Measurements from ENCODE around the gene TMEM41B. TPM values are rescaled to one million over a fixed set of nuclear protein-coding genes. Genes with fewer than 3 reads are reported as not detected.
"Not testable (repeated sequence)": the region's sequence is repeated elsewhere in the genome, so short reads cannot be mapped to it uniquely, and the experiment has no call there.

TMEM41B gene, protein sequence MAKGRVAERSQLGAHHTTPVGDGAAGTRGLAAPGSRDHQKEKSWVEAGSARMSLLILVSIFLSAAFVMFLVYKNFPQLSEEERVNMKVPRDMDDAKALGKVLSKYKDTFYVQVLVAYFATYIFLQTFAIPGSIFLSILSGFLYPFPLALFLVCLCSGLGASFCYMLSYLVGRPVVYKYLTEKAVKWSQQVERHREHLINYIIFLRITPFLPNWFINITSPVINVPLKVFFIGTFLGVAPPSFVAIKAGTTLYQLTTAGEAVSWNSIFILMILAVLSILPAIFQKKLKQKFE
- total RNA-seq, result 10 to 100 TPM; 33.2 to 57.9 (median 54.0) TPM
- long read RNA-seq, donor 1, transcript TMEM41B-204 (7 exons, 3,968 nt), result major isoform, 10 of 11 reads
- long read RNA-seq, donor 1, partial matches to known transcripts, result 0 of 11 reads
- long read RNA-seq, donor 1, other reads (novel, unspliced or antisense), result 1 of 11 reads
- long read RNA-seq, donor 2, partial matches to known transcripts, result 0 of 10 reads
- long read RNA-seq, donor 2, other reads (novel, unspliced or antisense), result 9 of 10 reads

DNA sequence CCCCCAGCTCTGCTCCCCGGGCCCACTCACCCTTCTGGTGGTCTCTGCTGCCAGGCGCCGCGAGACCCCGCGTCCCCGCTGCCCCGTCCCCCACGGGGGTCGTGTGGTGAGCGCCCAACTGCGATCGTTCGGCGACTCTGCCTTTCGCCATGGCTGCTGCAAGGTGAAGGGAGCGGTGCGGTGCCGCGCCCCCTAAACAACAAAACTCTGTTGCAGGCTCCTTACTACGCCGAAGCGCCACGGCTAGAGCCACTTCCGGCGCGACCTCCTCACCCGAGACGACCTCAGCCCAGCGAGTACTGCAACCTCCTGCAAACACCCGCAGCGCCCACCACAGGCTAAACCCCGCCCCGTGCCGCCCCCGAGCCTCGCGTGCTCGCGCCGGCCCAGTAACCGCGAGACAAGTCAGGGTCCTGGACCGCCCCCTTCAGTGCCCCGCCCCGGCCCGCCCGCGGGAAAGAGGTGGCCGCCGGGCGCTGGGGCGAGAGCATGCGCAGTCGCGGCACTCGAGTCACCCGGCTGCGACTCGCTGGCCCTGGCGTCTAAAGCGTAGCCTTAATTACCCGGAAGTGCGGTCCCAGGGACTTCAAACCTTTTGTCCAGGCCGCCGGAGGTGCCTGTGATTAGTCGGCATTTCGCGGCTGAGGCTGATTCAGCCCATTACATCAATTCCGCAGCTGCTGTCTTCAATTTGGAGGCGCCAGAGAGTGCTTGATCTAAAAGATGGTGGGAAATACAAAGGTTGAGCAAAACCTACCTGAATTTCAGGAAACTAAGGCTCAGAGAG is at the start of gene TMEM41B:
Gene TMEM41B, minus strand, starts transcription at position 303 of the 787 bp plus-strand sequence. Its CDS starts 152 bp downstream, at position 151.
- Histone ChIP-seq H3K4me3 (peak within 1 kb of the TSS; percentile 74), H3K36me3 (ENCODE audit: low read depth) (no peaks in the 10 kb centered on the region), H3K4me1 (ENCODE audit: low read depth) (peaks cover 20% of the 10 kb centered on the region), H3K9me3 (no peaks in the 10 kb centered on the region)
- DNase-seq (peak; percentile 98 to 99 (median 99)), ATAC-seq (peak; percentile 97)
- no peak for TF ChIP-seq CTCF (IDR thresholded peaks at IDR 0.05)
- intact Hi-C loops (cut with DNase I, micrococcal nuclease), result loop anchor here in 1 of 2 donors (10.0 kb wide), 1 partner anchor 70 kb away; the partner anchor contains the start of gene IPO7

DNA sequence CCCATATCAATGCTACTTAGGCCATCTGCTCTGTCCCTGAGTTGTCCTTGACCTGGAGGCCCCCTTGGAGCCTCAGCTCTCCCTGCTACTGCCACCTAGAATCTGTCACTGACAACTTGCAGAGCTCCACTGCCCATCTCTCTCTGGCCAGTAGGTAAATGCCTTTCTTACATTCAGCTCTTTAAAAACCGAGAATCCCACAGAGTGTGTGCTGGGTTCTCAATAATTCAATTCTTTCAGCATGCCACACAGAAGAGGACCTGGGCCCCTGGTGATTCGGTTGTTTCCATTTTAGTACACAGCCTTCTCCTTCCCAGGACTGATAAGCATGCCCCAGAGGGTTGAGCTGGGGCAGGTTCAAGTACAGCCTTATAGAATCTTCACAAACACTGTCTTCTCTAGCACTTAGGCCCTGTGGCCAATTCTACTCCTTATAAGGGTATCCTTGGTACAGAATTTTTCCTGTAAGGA is 48.0 kb upstream of the TMEM41B start:
- peaks cover 4% of the 10 kb centered on the region for H3K4me1 ChIP-seq (ENCODE audit: low read depth)
- no peak overlapping the region for H3K4me3 ChIP-seq
- H3K9me3 ChIP-seq, result no peaks in the 10 kb centered on the region
- DNase-seq, result no peak
- TF ChIP-seq CTCF (IDR thresholded peaks at IDR 0.05), result no peak
- ATAC-seq, result no peak
- intact Hi-C loops (cut with DNase I, micrococcal nuclease), result no loop called here
- H3K36me3 ChIP-seq (ENCODE audit: low read depth), result no peaks in the 10 kb centered on the region

GRCh38 chr11:9360862-9361622 is 46.6 kb upstream of the TMEM41B start:
- DNase-seq; H3K4me3 ChIP-seq; H3K9me3 ChIP-seq; H3K36me3 ChIP-seq (ENCODE audit: low read depth); ATAC-seq; intact Hi-C loops (cut with DNase I, micrococcal nuclease); H3K4me1 ChIP-seq (ENCODE audit: low read depth): not testable (repeated sequence)

DNA sequence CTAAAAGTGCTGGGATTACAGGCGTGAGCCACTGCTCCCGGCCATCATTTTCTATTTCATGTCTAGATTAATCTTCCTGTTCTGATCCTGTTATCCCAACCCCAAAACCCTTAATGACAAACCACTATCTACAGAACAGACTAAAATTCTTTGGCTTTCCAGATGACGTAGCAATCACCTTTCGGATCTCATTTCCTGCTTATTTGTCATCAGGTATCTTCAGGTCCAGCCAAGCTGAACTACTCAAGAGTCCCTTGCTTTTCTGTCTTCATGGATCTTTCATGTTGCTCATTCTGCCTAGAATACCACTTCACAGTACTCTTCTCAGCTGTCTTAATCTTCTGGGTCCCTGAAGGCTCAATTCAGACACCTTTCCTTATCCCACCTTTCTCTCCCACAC is 42.6 kb upstream of the TMEM41B start:
- no peaks in the 10 kb centered on the region for H3K36me3 ChIP-seq (ENCODE audit: low read depth)
- DNase-seq (no peak), ATAC-seq (no peak)
- intact Hi-C loops (cut with DNase I, micrococcal nuclease), result no loop called here
- no peak overlapping the region for H3K4me3 ChIP-seq
- TF ChIP-seq CTCF (IDR thresholded peaks at IDR 0.05), result no peak
- no peaks in the 10 kb centered on the region for H3K4me1 ChIP-seq (ENCODE audit: low read depth)
- H3K9me3 ChIP-seq, result no peaks in the 10 kb centered on the region

- intact Hi-C loops (cut with DNase I, micrococcal nuclease), result no loop called here
- Histone ChIP-seq H3K4me1 (ENCODE audit: low read depth) (no peaks in the 10 kb centered on the region), H3K36me3 (ENCODE audit: low read depth) (no peaks in the 10 kb centered on the region), H3K9me3 (no peaks in the 10 kb centered on the region), H3K4me3 (no peak overlapping the region)
- ATAC-seq (no peak), DNase-seq (no peak)
- no peak for TF ChIP-seq CTCF (IDR thresholded peaks at IDR 0.05)
Measured at GRCh38 chr11:9351321-9351881, 37.0 kb upstream of the TMEM41B start.

DNA sequence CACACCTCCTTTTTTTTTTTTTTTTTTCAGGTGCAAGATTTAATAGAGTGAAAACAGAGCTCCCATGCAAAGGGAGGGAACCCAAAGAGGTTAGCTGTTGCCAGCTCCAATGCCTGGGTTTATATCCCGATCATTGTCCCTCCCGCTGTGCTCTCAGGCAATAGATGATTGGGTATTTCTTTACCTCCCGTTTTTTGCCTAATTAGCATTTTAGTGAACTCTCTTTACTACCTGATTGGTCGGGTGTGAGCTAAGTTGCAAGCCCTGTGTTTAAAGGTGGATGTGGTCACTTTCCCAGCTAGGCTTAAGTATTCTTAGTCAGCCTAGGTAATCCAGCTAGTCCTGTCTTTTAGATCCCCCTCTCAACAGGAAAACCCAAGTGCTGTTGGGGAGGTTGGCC is 33.4 kb upstream of the TMEM41B start:
- H3K36me3 ChIP-seq (ENCODE audit: low read depth); ATAC-seq; H3K4me1 ChIP-seq (ENCODE audit: low read depth); H3K9me3 ChIP-seq; DNase-seq; intact Hi-C loops (cut with DNase I, micrococcal nuclease); H3K4me3 ChIP-seq: not testable (repeated sequence)

All from mucosa of descending colon (tissue), 3 donors.